SK-N-SH (cell line): Measurements from ENCODE around the gene CHCHD3.

Source experiments
- CTCF ChIP-seq: fragments of 200-600 bp; sonication (generic); IDR thresholded peaks from 2 replicates; pipeline ENCODE4 v1.6.1; 2017; ENCODE audit warnings: antibody characterized with exemption, mild to moderate bottlenecking, moderate library complexity
- EZH2phosphoT487 ChIP-seq: fragments of 200-600 bp; sonication (generic); IDR thresholded peaks from 2 replicates; pipeline ENCODE4 v1.6.1; 2017; ENCODE audit warnings: low read depth, mixed run types, mild to moderate bottlenecking, antibody characterized with exemption, moderate library complexity, borderline replicate concordance
- GATA2 ChIP-seq: sonication (generic); formaldehyde crosslinking; IDR thresholded peaks from 2 replicates; pipeline ENCODE4 v1.5.0; 2020; ENCODE audit warnings: mild to moderate bottlenecking, missing genetic modification reagents
- SIN3A ChIP-seq: IDR thresholded peaks from 2 replicates; pipeline ENCODE4 v1.6.1; 2012; ENCODE audit warnings: low read depth, mild to moderate bottlenecking, low read length, moderate library complexity, borderline replicate concordance
- TF ChIP-seq, protein P1 (sequence below): IDR thresholded peaks from 2 replicates; pipeline ENCODE4 v1.4.0; 2012; ENCODE audit warnings: low read depth

DNA sequence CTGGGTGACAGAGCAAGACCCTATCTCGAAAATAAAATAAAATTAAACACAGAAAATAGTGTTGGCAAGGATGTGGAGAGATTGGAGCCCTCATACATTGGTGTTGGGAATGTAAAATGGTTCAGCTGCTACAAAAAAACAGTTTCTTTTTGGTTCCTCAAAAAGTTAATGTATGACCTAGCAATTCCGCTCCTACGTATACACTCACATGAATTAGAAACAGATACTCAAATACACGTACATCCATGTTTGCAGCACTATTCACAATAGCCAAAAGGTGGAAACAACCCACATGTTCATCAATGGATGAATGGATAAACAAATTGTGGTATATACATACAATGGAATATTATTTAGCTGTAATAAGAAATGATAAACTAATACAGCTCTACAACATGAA, 28.4 kb upstream of the CHCHD3 start:
- no peak for TF ChIP-seq CTCF
- no peak for TF ChIP-seq SIN3A
- TF ChIP-seq, protein P1, sequence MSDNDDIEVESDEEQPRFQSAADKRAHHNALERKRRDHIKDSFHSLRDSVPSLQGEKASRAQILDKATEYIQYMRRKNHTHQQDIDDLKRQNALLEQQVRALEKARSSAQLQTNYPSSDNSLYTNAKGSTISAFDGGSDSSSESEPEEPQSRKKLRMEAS: no peak
- TF ChIP-seq EZH2phosphoT487: no peak
- TF ChIP-seq GATA2 (CRISPR knock-in tag): no peak
